ENCODE results near the gene DAND5.
A peak's percentile ranks its signal among the peaks of the same experiment; 100 is the strongest.

DAND5 gene

DNA sequence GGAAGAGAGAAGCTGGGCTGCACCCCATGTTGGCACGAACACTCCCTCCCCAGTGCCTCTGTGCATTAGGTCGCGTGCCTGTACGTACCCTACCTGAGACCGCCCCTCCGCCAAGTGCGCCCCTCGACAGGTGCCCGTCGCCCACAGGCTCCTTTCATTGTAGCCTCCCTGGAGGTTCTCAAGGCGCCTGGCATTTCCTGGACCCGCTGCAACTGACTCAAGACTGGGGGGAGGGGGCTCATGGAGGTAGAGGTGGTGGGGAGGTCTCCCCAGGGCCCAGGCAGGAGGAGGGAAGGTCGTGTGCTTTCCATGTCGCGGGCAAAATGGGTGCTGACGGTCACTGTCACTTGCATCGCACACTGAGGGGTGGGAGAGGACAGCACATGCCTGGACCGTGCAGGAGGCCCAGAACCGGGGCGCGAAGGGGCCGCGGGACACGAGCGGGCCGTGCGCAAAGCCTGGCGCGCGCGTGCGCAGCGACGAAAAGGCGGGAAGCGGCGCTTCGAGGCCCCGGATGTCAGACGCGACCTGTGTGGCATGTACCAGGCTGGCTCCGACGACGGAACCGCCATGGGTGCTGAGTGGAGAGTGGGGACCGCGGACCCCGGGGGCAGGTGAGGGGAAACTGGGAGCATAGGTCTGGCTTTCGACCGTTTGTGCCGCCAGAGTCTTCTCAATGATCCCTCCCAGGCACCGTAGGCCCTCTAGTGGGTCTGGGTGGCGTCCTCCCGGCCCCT lies 42.4 kb downstream of the DAND5 start:
- no peak for DNase-seq

GRCh38 chr19:13012390-13012689 lies 43.0 kb downstream of the DAND5 start:
- no peak for DNase-seq

- peak; percentile 30 for DNase-seq
Observed at GRCh38 chr19:13012690-13013608, 43.6 kb downstream of the DAND5 start.

DNA sequence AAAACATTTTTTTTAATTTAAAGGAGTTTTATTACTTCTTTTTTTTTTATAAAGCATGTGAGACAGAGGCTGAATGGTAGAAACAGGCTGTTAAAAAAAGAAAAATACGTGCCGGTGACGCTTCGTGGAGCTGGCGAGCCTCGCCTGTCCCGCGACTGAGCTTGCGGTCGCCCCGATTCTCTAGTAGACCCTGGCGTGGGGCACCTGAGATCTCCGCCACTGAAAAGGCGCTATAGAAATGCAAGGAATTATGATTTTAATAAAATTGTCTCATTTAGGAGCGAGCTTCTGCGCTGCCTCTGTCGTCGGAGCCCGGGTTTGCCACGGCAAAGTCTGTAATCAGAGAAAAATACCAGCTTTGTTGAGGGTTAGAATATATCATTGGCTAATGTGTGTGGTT lies 44.3 kb downstream of the DAND5 start:
- DNase-seq = no peak

GRCh38 chr19:13014101-13014920 lies 44.9 kb downstream of the DAND5 start:
- DNase-seq = no peak

- DNase-seq = no peak
Observed at GRCh38 chr19:13014921-13015280, 45.5 kb downstream of the DAND5 start.

DNA sequence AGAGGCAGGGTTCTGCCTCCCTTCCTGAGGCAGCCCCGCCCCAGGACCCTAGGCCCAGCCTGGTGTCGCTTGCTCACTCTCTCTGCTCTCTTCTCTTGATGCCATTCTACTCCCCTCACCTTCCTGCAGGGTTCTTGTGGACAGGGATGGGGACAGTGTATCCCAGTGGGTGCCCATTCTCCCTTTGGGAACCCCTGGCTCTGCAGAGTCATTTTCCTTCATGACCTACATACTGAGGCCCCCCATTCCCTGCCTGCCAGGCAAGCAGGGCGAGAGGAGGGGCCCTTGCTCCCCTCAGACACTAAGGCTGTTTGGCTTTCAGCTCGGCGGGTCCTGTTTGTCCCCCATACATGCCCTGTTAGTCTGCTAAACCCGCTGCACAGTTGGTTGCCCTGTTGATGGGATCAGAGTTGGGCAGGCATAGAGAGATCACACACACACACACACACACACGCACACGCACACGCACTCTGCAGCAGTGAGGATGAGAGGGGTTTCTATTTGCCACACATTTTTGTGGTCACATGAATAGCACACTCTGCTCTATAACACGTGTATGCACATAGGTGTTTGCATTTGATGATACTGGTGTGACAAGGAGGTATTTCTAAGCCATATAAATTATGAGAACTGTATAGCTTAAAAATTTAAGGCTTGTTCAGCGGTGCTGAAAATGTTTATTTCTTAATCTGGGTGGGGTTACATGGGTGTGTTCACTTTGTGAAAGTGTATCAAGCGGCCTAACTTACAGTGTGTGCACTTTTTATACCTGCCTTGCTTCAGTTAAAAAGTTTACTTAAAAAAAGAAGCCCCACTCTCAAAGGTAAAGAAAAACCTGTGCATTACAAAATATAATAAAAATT lies 46.2 kb downstream of the DAND5 start:
- DNase-seq = no peak

DNA sequence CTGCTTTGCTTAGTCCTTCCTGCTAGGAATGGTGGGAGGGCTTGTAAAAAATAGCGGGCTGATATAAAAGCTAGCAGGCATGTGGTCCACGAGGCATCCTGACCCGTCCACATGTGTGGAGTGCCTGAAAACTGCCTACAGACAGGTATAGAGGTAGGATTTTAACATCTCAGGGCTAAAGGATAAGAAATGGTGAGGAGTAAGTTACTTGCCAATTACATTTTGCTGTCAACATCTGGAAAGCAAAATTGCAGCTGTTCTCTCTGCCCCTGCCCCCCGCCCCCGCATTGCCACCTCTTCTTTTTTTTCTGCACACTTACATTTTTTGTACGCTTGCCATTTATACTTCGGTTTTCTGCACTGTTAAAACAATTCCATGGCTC lies 46.9 kb downstream of the DAND5 start:
- DNase-seq = no peak

GRCh38 chr19:13016628-13017305 lies 47.4 kb downstream of the DAND5 start:
- DNase-seq = no peak

- DNase-seq = no peak
Observed at GRCh38 chr19:13017306-13018034, 48.1 kb downstream of the DAND5 start.

DNA sequence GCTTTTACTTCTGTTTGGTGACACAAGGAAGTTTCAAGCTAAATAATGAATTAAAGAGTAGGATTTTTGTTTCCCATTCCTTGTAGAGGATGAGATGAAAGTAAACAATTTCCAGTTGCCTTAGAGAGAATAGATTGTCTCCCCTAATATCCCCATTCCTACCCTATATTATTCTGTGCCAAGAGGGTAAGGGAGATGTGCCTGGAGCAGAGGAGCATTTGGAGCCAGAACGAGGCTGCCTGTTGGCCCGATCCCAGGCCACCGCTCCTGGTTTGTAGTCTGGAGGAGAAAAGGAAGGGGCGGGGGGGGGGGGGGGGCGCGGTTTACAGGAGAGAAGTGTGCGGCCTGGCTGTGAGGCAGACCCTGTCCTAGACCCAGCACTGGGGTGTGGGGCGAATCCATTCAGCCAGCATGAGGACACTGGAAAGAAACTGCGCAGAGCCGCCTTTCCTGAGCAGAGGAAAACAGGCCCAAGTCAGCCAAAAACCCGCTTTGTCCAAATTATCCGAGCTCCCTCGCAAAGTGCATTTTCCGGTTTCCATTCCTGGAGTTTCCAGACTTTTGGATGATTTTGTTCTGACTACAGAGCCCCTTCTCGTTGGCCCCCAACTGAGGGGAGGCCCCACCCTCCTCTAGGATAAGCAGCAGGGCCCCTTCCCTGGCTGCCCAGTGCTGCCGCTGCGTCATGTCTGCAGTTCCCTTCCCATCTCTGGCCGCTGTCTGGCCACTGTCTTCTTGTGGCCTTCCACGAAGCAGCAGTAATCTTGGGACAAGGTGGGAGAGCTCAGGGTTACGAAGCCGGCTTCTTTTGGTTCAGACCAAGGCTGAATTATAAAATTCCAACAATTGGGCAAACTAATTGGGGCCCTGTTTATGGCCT lies 48.9 kb downstream of the DAND5 start:
- DNase-seq = no peak

DNA sequence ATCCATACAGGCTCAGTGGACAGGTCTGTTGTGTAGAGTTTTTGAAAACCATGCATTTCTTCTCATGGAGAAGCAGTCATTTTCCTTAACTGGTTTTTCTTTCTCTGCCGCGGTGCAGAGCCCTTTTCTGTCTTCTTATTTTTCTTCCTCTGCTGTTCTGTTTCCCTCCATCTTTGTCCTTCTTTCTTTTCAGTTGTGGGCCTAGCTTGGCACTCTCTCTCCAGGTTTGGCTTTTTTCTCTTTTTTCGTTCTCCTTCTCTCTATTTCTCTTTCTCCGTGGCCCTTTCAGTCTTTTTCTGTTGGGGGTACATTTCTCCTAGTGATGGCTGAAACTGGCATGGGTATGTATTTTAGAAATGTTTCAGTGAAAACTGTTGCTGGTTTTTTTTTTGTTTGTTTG lies 50.0 kb downstream of the DAND5 start:
- no peak for DNase-seq

DNA sequence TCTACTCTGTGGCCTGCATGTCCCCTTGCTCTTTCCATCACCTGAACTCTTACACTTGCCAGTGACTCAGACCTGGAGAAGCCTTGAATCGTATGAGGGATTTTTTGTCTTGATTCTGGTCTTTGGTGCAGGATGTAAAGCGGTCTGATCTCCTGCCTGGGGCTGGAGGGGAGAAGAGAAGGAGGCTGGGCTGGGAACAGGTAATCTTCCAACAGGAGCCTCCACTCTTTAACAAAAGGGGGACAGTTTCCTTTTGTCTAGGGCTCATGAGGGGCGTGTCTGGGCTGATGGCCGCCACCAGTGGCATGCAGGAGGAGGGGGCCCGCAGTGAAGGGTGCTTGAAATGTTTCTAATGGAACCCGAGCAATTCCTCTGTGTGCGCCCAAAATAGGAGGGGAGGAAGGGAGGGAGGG lies 50.6 kb downstream of the DAND5 start:
- DNase-seq = no peak

DNA sequence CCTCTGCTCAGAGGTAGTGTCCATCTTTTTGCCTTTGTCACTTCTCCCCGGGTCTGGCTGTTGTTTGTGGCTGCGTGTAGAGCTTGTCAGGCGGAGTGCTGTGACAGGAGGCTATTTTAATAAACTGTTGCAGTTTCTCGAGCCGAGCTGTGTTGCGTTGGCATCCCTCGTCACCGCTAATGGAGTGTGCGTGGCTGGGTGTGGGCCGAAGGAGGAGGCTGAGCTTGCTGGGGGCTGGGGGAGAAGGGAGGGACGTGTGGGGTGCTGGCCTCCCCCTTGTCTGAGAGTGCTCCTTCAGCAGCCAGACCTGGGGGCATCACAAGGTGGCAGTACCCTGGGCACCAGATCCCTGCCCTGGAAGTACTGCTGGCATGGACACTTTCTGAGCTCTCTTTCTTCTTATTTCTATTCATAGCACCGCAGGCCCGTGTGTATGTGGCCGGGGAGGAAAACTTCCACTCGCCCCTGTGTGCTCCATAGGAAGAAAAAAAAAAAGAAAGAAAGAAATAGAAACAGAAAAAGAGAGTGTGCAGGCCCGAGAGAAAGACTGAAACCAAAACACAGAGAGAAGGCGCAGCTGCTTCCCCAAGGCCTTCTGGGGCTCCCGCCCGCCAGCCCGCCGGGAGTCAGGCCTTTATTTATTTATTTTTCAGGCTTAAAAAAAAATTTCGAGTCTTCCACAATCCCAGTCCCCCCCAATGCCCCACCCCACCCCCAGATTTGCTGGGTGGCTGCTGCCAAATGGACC lies 52.9 kb downstream of the DAND5 start:
- DNase-seq = no peak

- no peak for DNase-seq
Observed at GRCh38 chr19:13022859-13023636, 53.7 kb downstream of the DAND5 start.

DNA sequence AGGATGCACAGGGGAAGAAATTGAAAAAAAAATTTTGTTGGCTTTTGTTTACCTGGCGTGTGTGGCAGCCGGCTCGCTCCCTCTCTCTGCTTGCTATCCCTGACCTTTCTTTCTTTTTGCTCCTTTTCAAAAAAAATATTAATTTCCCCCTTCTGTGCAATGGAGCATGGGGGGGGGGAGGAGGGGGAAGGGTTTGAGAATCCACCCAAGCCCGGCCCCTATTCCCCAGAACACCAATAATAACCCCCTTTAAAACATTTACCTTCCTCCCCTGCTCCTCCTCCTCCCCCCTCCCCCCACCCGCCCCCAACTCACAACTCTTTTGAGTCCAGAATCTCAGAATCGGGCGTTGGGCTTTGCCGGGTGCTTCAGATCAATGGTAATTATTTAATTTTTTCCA lies 54.3 kb downstream of the DAND5 start:
- DNase-seq = no peak

All from activated naive CD4-positive, alpha-beta T cell treated with Interleukin-2 at 50 U/mL for 16 hours (primary cell).